ENCODE measurements around the gene KAZN. TPM values are rescaled to one million over a fixed set of nuclear protein-coding genes. Genes with fewer than 3 reads are reported as not detected.
"Not testable (repeated sequence)": the region's sequence is repeated elsewhere in the genome, so short reads cannot be mapped to it uniquely, and the experiment has no call there.

KAZN gene
- total RNA-seq, 1 experiment from 2014 or later = 15.6 TPM

GRCh38 chr1:14577261-14577660 is 21.2 kb upstream of the KAZN start:
- no peak for DNase-seq
- Histone ChIP-seq H3K79me2 (ENCODE audit: low read depth) (no peaks in the 10 kb centered on the region), H3K27me3 (ENCODE audit: insufficient read depth, low read depth) (no peaks in the 10 kb centered on the region), H2AFZ (no peak overlapping the region), H3K27ac (no peak overlapping the region), H3K4me2 (no peak overlapping the region), H3K4me3 (no peak overlapping the region), H3K36me3 (ENCODE audit: low read depth) (no peaks in the 10 kb centered on the region), H4K20me1 (ENCODE audit: insufficient read depth) (no peaks in the 10 kb centered on the region), H3K9me2 (ENCODE audit: insufficient read depth) (no peaks in the 10 kb centered on the region), H3K4me1 (replicated peaks; ENCODE audit: insufficient read depth) (no peaks in the 10 kb centered on the region), H3F3A (ENCODE audit: insufficient read depth, low read depth) (no peaks in the 10 kb centered on the region), H3K9me3 (ENCODE audit: insufficient read depth, low read depth) (no peaks in the 10 kb centered on the region)
- intact Hi-C loops (cut with micrococcal nuclease; ENCODE audit: unreplicated experiment) = no loop called here
- CTCF ChIA-PET = no interaction called here
- BruUV-seq (replicated peaks) = no TSS peak
- TF ChIP-seq CTCF (conservative IDR thresholded peaks at IDR 0.05) (no peak), EZH2 (IDR thresholded peaks at IDR 0.05; ENCODE audit: low read depth) (no peak)
- POLR2A ChIA-PET (ENCODE audit: unreplicated experiment) = no interaction called here

- TF ChIP-seq CTCF (conservative IDR thresholded peaks at IDR 0.05) (no peak), EZH2 (IDR thresholded peaks at IDR 0.05; ENCODE audit: low read depth) (no peak)
- Histone ChIP-seq H3K36me3 (ENCODE audit: low read depth) (no peaks in the 10 kb centered on the region), H3K79me2 (ENCODE audit: low read depth) (no peaks in the 10 kb centered on the region), H3K4me3 (no peak overlapping the region), H4K20me1 (ENCODE audit: insufficient read depth) (no peaks in the 10 kb centered on the region), H3K27me3 (ENCODE audit: insufficient read depth, low read depth) (no peaks in the 10 kb centered on the region), H3K4me2 (no peak overlapping the region), H2AFZ (no peak overlapping the region), H3K9me2 (ENCODE audit: insufficient read depth) (no peaks in the 10 kb centered on the region), H3K27ac (no peak overlapping the region), H3K4me1 (replicated peaks; ENCODE audit: insufficient read depth) (no peaks in the 10 kb centered on the region), H3K9me3 (ENCODE audit: insufficient read depth, low read depth) (no peaks in the 10 kb centered on the region), H3F3A (ENCODE audit: insufficient read depth, low read depth) (no peaks in the 10 kb centered on the region)
- intact Hi-C loops (cut with micrococcal nuclease; ENCODE audit: unreplicated experiment) = no loop called here
- no peak for DNase-seq
- no TSS peak for BruUV-seq (replicated peaks)
- ChIA-PET POLR2A (ENCODE audit: unreplicated experiment) (no interaction called here), CTCF (no interaction called here)
Observed at GRCh38 chr1:14578156-14578555, 20.3 kb upstream of the KAZN start.

- H3K4me1 ChIP-seq (replicated peaks; ENCODE audit: insufficient read depth); POLR2A ChIA-PET (ENCODE audit: unreplicated experiment); BruUV-seq (replicated peaks); H4K20me1 ChIP-seq (ENCODE audit: insufficient read depth); H3F3A ChIP-seq (ENCODE audit: insufficient read depth, low read depth); H3K4me3 ChIP-seq; DNase-seq; H3K27me3 ChIP-seq (ENCODE audit: insufficient read depth, low read depth); H2AFZ ChIP-seq; H3K4me2 ChIP-seq; CTCF ChIA-PET; intact Hi-C loops (cut with micrococcal nuclease; ENCODE audit: unreplicated experiment); H3K36me3 ChIP-seq (ENCODE audit: low read depth); H3K27ac ChIP-seq; H3K9me2 ChIP-seq (ENCODE audit: insufficient read depth); H3K79me2 ChIP-seq (ENCODE audit: low read depth); H3K9me3 ChIP-seq (ENCODE audit: insufficient read depth, low read depth): not testable (repeated sequence)
Observed at GRCh38 chr1:14580295-14580694, 18.2 kb upstream of the KAZN start.

- Histone ChIP-seq H3K79me2 (ENCODE audit: low read depth) (no peaks in the 10 kb centered on the region), H3K4me3 (no peak overlapping the region), H3K27ac (no peak overlapping the region), H3K4me1 (replicated peaks; ENCODE audit: insufficient read depth) (no peaks in the 10 kb centered on the region), H4K20me1 (ENCODE audit: insufficient read depth) (no peaks in the 10 kb centered on the region), H3K4me2 (no peak overlapping the region), H3K36me3 (ENCODE audit: low read depth) (no peaks in the 10 kb centered on the region), H3K9me2 (ENCODE audit: insufficient read depth) (no peaks in the 10 kb centered on the region), H2AFZ (no peak overlapping the region), H3F3A (ENCODE audit: insufficient read depth, low read depth) (no peaks in the 10 kb centered on the region), H3K27me3 (ENCODE audit: insufficient read depth, low read depth) (no peaks in the 10 kb centered on the region), H3K9me3 (ENCODE audit: insufficient read depth, low read depth) (no peaks in the 10 kb centered on the region)
- intact Hi-C loops (cut with micrococcal nuclease; ENCODE audit: unreplicated experiment) = no loop called here
- CTCF ChIA-PET = no interaction called here
- BruUV-seq (replicated peaks) = no TSS peak
- TF ChIP-seq CTCF (conservative IDR thresholded peaks at IDR 0.05) = no peak
- no peak for TF ChIP-seq EZH2 (IDR thresholded peaks at IDR 0.05; ENCODE audit: low read depth)
- POLR2A ChIA-PET (ENCODE audit: unreplicated experiment) = no interaction called here
- no peak for DNase-seq
Observed at GRCh38 chr1:14580986-14581385, 17.5 kb upstream of the KAZN start.
